Brain pericyte (primary cell): Measurements from ENCODE around the gene CDH4.

Source experiments
- DNase-seq: peaks from one replicate; pipeline ENCODE4 v3.0.0-alpha.2; 2012; ENCODE audit warnings: low read depth, low spot score

The CDH4 gene

GRCh38 chr20:61986762-61987321 is 734.8 kb downstream of the CDH4 start:
- DNase-seq = no peak

DNA sequence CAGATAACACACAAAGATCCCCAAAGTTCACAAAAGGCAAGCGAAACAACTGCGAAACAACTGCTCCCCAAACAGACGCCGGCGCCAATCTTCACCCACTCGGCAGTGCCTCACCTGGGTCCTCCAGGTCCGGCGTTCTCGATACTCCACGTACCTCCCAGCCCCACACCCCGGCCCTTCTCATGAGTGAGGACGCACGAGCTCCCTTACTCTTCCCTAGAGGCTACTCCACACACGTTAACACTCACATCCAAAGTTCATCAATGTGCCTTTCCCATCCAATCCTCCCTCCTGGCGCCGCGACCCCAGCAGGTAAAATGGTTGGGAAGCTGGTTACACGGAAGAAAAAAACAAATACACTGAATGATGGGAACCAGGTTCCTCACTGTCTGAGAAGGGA is 736.6 kb downstream of the CDH4 start:
- no peak for DNase-seq

GRCh38 chr20:61989741-61990140 is 737.7 kb downstream of the CDH4 start:
- DNase-seq = no peak
